ENCODE data around the gene NRP1. TPM values are rescaled to one million over a fixed set of nuclear protein-coding genes. Genes with fewer than 3 reads are reported as not detected.

Gene NRP1
- total RNA-seq, 4 donors from 2014 or later: 3.1 to 27.7 (median 12.0) TPM

DNA sequence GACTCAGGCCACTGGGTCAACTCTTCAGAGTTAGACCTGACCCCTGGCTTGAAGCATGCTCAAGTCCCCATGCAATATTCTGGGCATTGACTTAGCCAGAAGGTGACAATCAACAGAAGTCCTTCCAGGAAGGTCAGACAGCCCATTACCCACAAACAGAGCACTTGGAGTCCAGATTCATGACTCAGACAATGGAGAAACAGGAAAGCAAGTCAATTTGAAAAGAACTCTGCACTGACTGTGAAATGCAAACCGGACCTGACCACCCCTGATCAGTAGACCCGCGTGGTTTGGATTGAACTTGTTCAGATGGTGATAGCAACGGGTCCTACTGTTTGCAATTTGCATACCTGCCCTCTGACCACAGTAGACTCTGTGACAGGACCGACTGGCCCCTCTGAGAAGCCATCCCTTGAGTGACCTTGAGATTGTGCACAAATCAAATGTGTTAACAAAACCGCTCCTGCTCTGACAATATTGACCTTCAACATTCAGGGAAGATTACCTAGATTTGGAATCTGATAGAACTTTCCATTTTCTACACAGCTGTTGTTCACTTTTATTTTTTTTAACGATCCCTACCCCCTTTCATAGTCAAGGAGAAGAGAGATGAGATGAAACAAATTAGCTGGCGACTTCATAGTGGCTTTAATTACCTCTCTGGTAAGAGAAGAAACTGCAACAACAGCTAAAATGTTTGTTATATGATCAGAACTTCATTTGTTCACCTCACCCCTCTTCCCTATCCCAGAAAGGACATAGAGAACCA lies 138.7 kb downstream of the NRP1 start:
- intact Hi-C loops (cut with DNase I): loop anchor here (10.0 kb wide), 1 partner anchor 129 kb away; no protein-coding TSS in a partner anchor
- Histone ChIP-seq H3K9me3 (no peaks in the 10 kb centered on the region), H3K27me3 (no peaks in the 10 kb centered on the region), H3K27ac (peak overlapping the region in 3 of 4 donors; percentile 47 to 59 (median 48)), H3K4me1 (peaks cover 7 to 45% (median 11%) of the 10 kb centered on the region in 3 donors), H3K4me3 (no peak overlapping the region), H3K36me3 (peaks cover 0 to 13% (median 0%) of the 10 kb centered on the region in 3 donors)
- DNase-seq: no peak
- TF ChIP-seq, protein P1, sequence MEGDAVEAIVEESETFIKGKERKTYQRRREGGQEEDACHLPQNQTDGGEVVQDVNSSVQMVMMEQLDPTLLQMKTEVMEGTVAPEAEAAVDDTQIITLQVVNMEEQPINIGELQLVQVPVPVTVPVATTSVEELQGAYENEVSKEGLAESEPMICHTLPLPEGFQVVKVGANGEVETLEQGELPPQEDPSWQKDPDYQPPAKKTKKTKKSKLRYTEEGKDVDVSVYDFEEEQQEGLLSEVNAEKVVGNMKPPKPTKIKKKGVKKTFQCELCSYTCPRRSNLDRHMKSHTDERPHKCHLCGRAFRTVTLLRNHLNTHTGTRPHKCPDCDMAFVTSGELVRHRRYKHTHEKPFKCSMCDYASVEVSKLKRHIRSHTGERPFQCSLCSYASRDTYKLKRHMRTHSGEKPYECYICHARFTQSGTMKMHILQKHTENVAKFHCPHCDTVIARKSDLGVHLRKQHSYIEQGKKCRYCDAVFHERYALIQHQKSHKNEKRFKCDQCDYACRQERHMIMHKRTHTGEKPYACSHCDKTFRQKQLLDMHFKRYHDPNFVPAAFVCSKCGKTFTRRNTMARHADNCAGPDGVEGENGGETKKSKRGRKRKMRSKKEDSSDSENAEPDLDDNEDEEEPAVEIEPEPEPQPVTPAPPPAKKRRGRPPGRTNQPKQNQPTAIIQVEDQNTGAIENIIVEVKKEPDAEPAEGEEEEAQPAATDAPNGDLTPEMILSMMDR (IDR thresholded peaks at IDR 0.05): no peak
- TF ChIP-seq POLR2A (IDR thresholded peaks at IDR 0.05): no peak
- 71% methylated on average over 7 to 8 of the region's 8 CpGs for WGBS, 2 donors

DNA sequence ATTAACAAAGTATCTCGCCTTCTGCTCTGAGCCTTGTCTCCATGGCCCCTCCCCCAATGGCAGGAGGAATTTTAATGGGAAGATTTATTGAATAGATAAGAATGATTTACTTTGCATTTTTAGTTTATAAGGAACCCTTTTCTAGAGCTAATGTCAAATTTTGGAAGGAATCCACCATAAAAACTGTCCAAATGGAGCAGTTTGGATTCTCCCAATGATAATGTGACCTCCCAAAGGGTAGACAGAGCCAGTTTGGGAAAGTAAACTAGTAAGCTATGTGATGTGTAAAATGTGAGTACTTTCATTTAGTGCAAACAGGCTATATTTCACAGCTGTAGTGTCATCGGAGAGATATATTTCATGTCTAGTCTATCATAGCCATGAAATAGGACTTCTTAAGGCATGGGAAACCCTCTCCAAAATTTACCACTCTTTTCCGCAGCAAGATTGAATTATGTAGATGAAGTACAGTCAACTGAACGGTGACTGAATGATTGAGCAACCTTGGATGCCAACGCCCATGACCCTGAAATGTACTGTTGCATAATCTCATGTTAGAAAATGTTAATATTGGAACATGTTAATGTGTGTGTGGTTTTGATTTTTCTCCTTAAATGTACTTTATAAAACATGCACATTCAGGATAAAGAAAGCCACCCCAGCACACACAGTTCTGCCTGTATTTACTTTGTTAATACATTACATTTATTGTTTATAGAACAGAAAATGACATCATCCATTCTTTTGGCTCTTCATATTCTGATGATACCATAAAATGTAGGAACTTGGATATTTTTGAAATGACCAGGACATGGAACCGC lies 140.6 kb downstream of the NRP1 start:
- intact Hi-C loops (cut with DNase I): loop anchor here (10.0 kb wide), 1 partner anchor 131 kb away; no protein-coding TSS in a partner anchor
- no peak for DNase-seq
- TF ChIP-seq, protein P1 (IDR thresholded peaks at IDR 0.05): no peak
- TF ChIP-seq POLR2A (IDR thresholded peaks at IDR 0.05): no peak
- Histone ChIP-seq H3K36me3 (no peaks in the 10 kb centered on the region), H3K4me3 (no peak overlapping the region), H3K9me3 (no peaks in the 10 kb centered on the region), H3K27ac (peak overlapping the region in 3 of 4 donors; percentile 41 to 62 (median 60)), H3K27me3 (no peaks in the 10 kb centered on the region), H3K4me1 (peaks cover 7 to 45% (median 11%) of the 10 kb centered on the region in 3 donors)
- WGBS, 2 donors: 36 to 52% methylated on average over 6 of the region's 6 CpGs

DNA sequence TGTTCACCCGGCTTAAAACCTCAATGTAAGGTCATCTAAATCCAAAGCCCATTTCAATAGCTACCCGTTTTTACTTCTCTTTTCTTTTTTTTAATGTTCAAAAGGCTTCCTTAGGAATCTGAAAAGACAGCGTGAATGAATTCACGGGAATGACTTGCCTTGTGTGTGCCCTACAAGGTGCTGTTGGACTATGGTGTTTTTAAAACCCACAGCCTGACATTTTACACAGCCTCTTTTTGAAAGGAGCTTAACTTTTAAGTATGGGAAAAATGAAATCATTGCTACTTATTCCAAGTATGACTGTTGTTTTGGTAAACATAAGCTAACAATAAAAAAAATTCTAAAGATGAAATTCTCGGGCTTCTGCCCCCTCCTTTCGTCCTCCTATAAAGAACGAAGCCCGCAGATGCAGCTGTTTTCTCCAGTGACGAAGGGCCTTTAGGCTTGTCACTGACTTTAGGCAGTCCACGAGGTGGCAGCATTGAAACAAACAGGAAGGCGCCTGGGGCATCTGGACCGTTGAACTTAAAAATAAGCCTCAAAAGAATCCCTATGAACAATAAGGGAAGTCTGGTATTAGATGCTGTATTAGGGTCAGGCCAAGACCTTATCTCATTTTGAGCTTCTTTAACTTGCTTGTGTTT lies 141.3 kb downstream of the NRP1 start:
- DNase-seq: peak; percentile 11
- 24 to 26% methylated on average over 10 to 12 of the region's 12 CpGs for WGBS, 2 donors

DNA sequence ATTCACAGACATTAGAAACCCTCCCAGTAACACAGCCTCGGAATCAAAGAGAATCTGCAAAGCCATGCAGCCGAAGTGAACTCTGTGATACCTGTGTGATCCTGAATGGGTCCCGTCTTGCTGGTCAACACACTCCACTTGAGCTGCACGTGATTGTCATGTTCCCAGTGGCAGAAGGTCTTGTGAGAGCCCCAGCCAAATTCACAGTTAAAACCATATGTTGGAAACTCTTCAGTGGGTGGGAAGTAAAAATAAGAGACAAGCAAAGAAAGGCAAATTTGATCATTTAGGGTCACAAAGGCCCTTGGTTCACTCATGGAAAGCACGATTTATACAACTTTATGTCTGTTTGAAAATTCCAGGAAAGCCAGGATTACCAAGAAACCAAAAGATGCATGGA lies 142.3 kb downstream of the NRP1 start:
- Histone ChIP-seq H3K4me1 (peaks cover 6 to 41% (median 7%) of the 10 kb centered on the region in 3 donors), H3K9me3 (no peaks in the 10 kb centered on the region), H3K36me3 (no peaks in the 10 kb centered on the region), H3K27me3 (no peaks in the 10 kb centered on the region), H3K4me3 (no peak overlapping the region), H3K27ac (no peak overlapping the region)
- WGBS, 2 donors: 83 to 94% methylated on average over 5 of the region's 5 CpGs
- intact Hi-C loops (cut with DNase I): loop anchor here (10.0 kb wide), 1 partner anchor 133 kb away; no protein-coding TSS in a partner anchor
- DNase-seq: no peak
- no peak for TF ChIP-seq POLR2A (IDR thresholded peaks at IDR 0.05)
- TF ChIP-seq, protein P1 (IDR thresholded peaks at IDR 0.05): no peak

More for the DNA sequence above, 141.3 kb downstream of the NRP1 start:
- H3K4me1 ChIP-seq: peaks cover 7 to 45% (median 11%) of the 10 kb centered on the region in 3 donors
- H3K27me3 ChIP-seq: no peaks in the 10 kb centered on the region
- TF ChIP-seq, protein P1 (IDR thresholded peaks at IDR 0.05): peak; percentile 59 to 79 (median 74)
- no peak for TF ChIP-seq POLR2A (IDR thresholded peaks at IDR 0.05)
- no peaks in the 10 kb centered on the region for H3K36me3 ChIP-seq
- H3K27ac ChIP-seq: peak overlapping the region in 3 of 4 donors; percentile 41 to 62 (median 60)
- no peak overlapping the region for H3K4me3 ChIP-seq
- intact Hi-C loops (cut with DNase I): loop anchor here (10.0 kb wide), 1 partner anchor 132 kb away; no protein-coding TSS in a partner anchor
- no peaks in the 10 kb centered on the region for H3K9me3 ChIP-seq
